ENCODE measurements around the gene TSPOAP1. TPM values are rescaled to one million over a fixed set of nuclear protein-coding genes. Genes with fewer than 3 reads are reported as not detected.

TSPOAP1 gene
- total RNA-seq, 3 donors from 2014 or later = 2.6 to 42.1 (median 26.9) TPM

DNA sequence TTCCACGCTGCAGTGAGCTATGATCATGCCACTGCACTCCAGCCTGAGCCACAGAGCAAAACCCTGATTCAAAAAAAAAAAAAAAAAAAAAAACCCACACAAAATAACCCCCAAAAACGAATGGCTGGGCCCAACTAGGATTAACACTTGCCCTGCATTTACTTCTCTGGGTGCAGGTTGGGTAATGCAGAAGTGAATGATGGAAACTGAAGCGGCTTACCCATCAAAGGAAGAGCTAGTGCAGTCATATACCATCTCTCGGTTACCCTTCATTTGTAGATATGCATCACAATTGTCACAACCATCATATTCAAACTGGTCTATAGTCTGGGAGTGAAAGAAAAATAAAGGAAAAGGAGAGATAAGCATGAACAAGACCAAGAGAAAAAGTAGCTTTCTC lies 22.6 kb upstream of the TSPOAP1 start:
- H3K4me1 ChIP-seq = peaks cover 4 to 6% of the 10 kb centered on the region in 2 donors
- intact Hi-C loops (cut with DNase I; ENCODE audit: low total_unique reads) = loop anchor here (2.0 kb wide), 1 partner anchor 68 kb away; no protein-coding TSS in a partner anchor
- no peaks in the 10 kb centered on the region for H3K27me3 ChIP-seq
- peak overlapping the region; percentile 94 to 95 for H3K27ac ChIP-seq
- TF ChIP-seq, protein P1, sequence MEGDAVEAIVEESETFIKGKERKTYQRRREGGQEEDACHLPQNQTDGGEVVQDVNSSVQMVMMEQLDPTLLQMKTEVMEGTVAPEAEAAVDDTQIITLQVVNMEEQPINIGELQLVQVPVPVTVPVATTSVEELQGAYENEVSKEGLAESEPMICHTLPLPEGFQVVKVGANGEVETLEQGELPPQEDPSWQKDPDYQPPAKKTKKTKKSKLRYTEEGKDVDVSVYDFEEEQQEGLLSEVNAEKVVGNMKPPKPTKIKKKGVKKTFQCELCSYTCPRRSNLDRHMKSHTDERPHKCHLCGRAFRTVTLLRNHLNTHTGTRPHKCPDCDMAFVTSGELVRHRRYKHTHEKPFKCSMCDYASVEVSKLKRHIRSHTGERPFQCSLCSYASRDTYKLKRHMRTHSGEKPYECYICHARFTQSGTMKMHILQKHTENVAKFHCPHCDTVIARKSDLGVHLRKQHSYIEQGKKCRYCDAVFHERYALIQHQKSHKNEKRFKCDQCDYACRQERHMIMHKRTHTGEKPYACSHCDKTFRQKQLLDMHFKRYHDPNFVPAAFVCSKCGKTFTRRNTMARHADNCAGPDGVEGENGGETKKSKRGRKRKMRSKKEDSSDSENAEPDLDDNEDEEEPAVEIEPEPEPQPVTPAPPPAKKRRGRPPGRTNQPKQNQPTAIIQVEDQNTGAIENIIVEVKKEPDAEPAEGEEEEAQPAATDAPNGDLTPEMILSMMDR (IDR thresholded peaks at IDR 0.05) = no peak
- no peak for TF ChIP-seq POLR2A (IDR thresholded peaks at IDR 0.05)
- no peak for TF ChIP-seq POLR2AphosphoS5 (IDR thresholded peaks at IDR 0.05)
- peak overlapping the region; percentile 68 to 95 (median 89) for H3K4me3 ChIP-seq
- no peak for DNase-seq (ENCODE audit: low spot score in 2 of 2)
- no peaks in the 10 kb centered on the region for H3K9me3 ChIP-seq
- peaks cover 5% of the 10 kb centered on the region for H3K36me3 ChIP-seq

DNA sequence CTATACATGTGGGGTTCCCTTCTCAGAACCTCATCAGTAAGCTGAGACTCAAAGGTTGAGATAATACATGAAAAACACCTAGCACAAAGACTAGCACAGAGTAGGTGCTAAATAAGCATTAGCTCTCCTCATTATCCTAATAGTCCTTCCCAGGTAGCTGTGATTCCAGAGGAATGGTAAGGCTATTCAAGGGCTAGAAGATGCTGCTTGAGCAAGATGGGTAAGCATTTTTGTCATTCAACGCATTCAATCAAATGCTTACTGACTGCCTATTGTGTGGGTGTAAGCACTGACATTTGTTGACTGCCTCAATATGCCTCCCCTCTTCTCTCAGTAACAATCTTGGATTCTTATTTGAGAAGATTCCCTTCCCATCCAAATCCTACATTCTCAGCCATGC lies 19.4 kb upstream of the TSPOAP1 start:
- Histone ChIP-seq H3K4me1 (peaks cover 3 to 6% of the 10 kb centered on the region in 2 donors), H3K9me3 (no peaks in the 10 kb centered on the region), H3K4me3 (no peak overlapping the region), H3K27ac (no peak overlapping the region), H3K36me3 (peaks cover 5% of the 10 kb centered on the region), H3K27me3 (no peaks in the 10 kb centered on the region)
- intact Hi-C loops (cut with DNase I; ENCODE audit: low total_unique reads) = no loop called here
- DNase-seq (ENCODE audit: low spot score in 2 of 2) = no peak
- no peak for TF ChIP-seq POLR2AphosphoS5 (IDR thresholded peaks at IDR 0.05)
- no peak for TF ChIP-seq POLR2A (IDR thresholded peaks at IDR 0.05)
- TF ChIP-seq, protein P1 (IDR thresholded peaks at IDR 0.05) = no peak

DNA sequence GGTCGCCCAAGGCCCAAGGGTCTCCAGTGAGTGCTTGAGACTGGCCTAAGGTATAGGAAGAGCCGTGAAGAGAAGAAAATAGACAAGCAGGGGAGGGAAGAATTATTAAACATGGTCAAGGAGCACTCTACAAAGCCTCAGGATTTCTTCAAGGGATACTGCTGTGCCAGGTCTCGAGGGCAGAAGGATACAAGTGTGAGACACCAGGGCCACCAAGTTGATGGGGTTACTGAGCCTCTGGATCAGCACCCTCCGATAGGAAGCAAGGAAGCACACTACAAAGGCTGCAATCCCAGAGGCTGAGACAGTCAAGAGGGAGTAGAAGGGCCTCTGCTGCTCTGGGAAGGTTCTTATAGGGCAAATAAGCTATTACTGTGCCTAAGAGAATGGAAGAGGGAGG lies 16.9 kb upstream of the TSPOAP1 start:
- Histone ChIP-seq H3K4me3 (no peak overlapping the region), H3K36me3 (peaks cover 5% of the 10 kb centered on the region), H3K4me1 (no peaks in the 10 kb centered on the region), H3K9me3 (no peaks in the 10 kb centered on the region), H3K27me3 (no peaks in the 10 kb centered on the region), H3K27ac (no peak overlapping the region)
- intact Hi-C loops (cut with DNase I; ENCODE audit: low total_unique reads) = no loop called here
- DNase-seq (ENCODE audit: low spot score in 2 of 2) = no peak
- TF ChIP-seq POLR2A (IDR thresholded peaks at IDR 0.05) (no peak), POLR2AphosphoS5 (IDR thresholded peaks at IDR 0.05) (no peak)
- TF ChIP-seq, protein P1 (IDR thresholded peaks at IDR 0.05) = no peak

DNA sequence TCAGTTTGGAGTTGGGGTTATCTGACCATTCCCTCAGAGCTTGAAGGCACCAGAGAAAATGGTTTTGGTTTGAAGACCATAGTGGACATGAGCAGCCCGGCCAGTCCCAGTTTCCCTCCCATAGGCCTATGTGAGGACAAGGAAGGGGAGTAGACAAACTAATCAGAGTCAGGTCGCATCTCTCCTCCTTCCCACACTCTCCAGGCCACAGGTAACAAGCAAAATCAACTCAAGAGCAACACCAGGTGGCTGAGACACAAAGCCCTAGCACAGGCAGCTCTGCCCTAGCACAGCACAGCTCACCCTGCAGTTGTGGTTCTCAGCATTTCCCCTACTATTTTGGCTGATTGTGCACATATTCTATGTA lies 16.2 kb upstream of the TSPOAP1 start:
- intact Hi-C loops (cut with DNase I; ENCODE audit: low total_unique reads) = no loop called here
- Histone ChIP-seq H3K36me3 (peaks cover 4% of the 10 kb centered on the region), H3K9me3 (no peaks in the 10 kb centered on the region), H3K4me1 (no peaks in the 10 kb centered on the region), H3K27me3 (no peaks in the 10 kb centered on the region), H3K4me3 (no peak overlapping the region), H3K27ac (no peak overlapping the region)
- DNase-seq (ENCODE audit: low spot score in 2 of 2) = no peak
- TF ChIP-seq, protein P1 (IDR thresholded peaks at IDR 0.05) = no peak
- TF ChIP-seq POLR2A (IDR thresholded peaks at IDR 0.05) (no peak), POLR2AphosphoS5 (IDR thresholded peaks at IDR 0.05) (no peak)

DNA sequence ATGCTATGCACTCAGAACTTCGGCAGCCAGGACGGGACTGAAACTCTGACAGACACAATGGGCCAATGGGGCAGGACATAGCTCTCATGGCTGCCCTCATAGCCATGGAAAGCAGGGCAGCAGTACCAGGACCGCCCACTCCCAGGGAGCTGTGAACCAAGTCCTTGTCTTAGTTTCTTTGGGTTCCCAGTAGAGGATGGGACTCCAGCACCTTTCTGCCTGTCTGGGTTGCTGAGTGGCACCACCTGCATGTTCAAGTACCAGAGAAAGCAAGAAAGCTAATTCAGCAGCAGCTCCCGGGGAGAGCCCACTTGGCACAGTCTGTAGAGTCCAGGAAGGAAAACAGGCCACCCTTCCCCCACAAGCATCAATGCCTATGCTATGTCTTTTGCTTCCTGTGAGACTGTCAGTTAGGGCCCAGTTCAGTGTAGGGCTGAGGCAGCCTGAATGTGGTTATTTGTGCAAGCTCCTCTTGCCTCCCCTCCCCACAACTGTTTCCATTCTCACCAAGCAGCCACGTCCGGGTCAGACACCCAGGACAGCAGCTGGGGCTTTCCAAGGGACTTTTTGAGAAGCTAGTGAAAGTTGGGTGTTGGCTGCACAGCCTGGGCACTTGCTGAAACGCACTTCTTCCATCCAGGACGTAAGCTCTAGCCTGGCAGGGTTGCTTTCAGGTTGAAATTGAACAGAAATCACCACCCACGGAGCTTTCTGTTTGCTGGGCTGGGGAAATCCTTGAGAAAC lies 15.6 kb upstream of the TSPOAP1 start:
- intact Hi-C loops (cut with DNase I; ENCODE audit: low total_unique reads) = no loop called here
- TF ChIP-seq, protein P1 (IDR thresholded peaks at IDR 0.05) = no peak
- TF ChIP-seq POLR2AphosphoS5 (IDR thresholded peaks at IDR 0.05) (no peak), POLR2A (IDR thresholded peaks at IDR 0.05) (no peak)
- Histone ChIP-seq H3K27me3 (no peaks in the 10 kb centered on the region), H3K36me3 (no peaks in the 10 kb centered on the region), H3K9me3 (no peaks in the 10 kb centered on the region), H3K27ac (no peak overlapping the region), H3K4me1 (no peaks in the 10 kb centered on the region), H3K4me3 (no peak overlapping the region)
- DNase-seq (ENCODE audit: low spot score in 2 of 2) = no peak
